GM19397 (cell line): ENCODE measurements around the gene UROD.

Source experiments
- ATAC-seq: cut with Tn5 transposase; IDR thresholded peaks from one replicate; pipeline ENCODE4 v1.9.1; 2021; ENCODE audit warnings: mild to moderate bottlenecking, moderate library complexity; ENCODE audit not compliant: unreplicated experiment

Gene UROD

GRCh38 chr1:45008076-45008475 is 4.0 kb upstream of the UROD start:
- no peak for ATAC-seq

GRCh38 chr1:45008516-45008915 is 3.5 kb upstream of the UROD start:
- ATAC-seq = no peak

GRCh38 chr1:45009296-45009865 is 2.7 kb upstream of the UROD start:
- ATAC-seq = no peak

- ATAC-seq = no peak
Measured at GRCh38 chr1:45009956-45010854, 1.8 kb upstream of the UROD start.

GRCh38 chr1:45010855-45011811 is 921 bp upstream of the UROD start, which contains the start of gene HECTD3:
TSS of gene HECTD3 (minus strand) at chr1:45011324. CDS start at chr1:45011257, 67 bp downstream.
- peak; percentile 66 for ATAC-seq

- no peak for ATAC-seq
Measured at GRCh38 chr1:45012639-45013278, 705 bp downstream of the UROD start.

GRCh38 chr1:45013551-45014209 is 1.6 kb downstream of the UROD start:
- no peak for ATAC-seq

- ATAC-seq = no peak
Measured at GRCh38 chr1:45014321-45015028, 2.4 kb downstream of the UROD start.

GRCh38 chr1:45015683-45016082 is 3.6 kb downstream of the UROD start:
- ATAC-seq = no peak

- no peak for ATAC-seq
Measured at GRCh38 chr1:45016090-45016697, 4.1 kb downstream of the UROD start.

- no peak for ATAC-seq
Measured at GRCh38 chr1:45016767-45017166, 4.7 kb downstream of the UROD start.

GRCh38 chr1:45018599-45019230 is 6.7 kb downstream of the UROD start:
- no peak for ATAC-seq

GRCh38 chr1:45023663-45024062 is 11.6 kb downstream of the UROD start:
- no peak for ATAC-seq

GRCh38 chr1:45026446-45026845 is 14.4 kb downstream of the UROD start:
- no peak for ATAC-seq

- ATAC-seq = no peak
Measured at GRCh38 chr1:45032837-45033236, 20.8 kb downstream of the UROD start.

GRCh38 chr1:45033356-45033755 is 21.3 kb downstream of the UROD start:
- no peak for ATAC-seq

- no peak for ATAC-seq
Measured at GRCh38 chr1:45035631-45036301, 23.7 kb downstream of the UROD start.

GRCh38 chr1:45037456-45037855 is 25.4 kb downstream of the UROD start:
- no peak for ATAC-seq
